H1 (cell line): ENCODE data around the gene PSTK. TPM values are rescaled to one million over a fixed set of nuclear protein-coding genes. Genes with fewer than 3 reads are reported as not detected.

Experiments used
- JUN ChIP-seq: IDR thresholded peaks from 2 replicates; pipeline ENCODE4 v1.6.1; 2011; ENCODE audit warnings: low read depth, mild to moderate bottlenecking, improper control_type of control experiment, low read length
- NANOG ChIP-seq: IDR thresholded peaks from 2 replicates; pipeline ENCODE4 v1.6.1; 2011; ENCODE audit warnings: low read length, low read depth, mild to moderate bottlenecking, inconsistent platforms; ENCODE audit not compliant: insufficient read depth, poor library complexity, severe bottlenecking
- SP2 ChIP-seq: IDR thresholded peaks from 2 replicates; pipeline ENCODE4 v1.6.1; 2012; ENCODE audit warnings: mild to moderate bottlenecking, low read length, inconsistent platforms
- SP4 ChIP-seq: IDR thresholded peaks from 2 replicates; pipeline ENCODE4 v1.6.1; 2012; ENCODE audit warnings: low read length, inconsistent platforms
- TAF7 ChIP-seq: optimal IDR thresholded peaks from 2 replicates; pipeline ENCODE3; 2011; ENCODE audit warnings: low read depth, mild to moderate bottlenecking, inconsistent platforms, low read length, moderate library complexity, borderline replicate concordance
- polyA plus RNA-seq, 7 experiments: library from polyadenylated mRNA; depleted of rRNA in 3 of 7; stranded (reverse) in 5 of 7; unstranded in 2 of 7; fragments of >200 nt in 5 of 7; fragments of 200-250 nt in 2 of 7; gene quantifications; 1 replicate in 5 of 7; 2 replicates in 1 of 7; 4 replicates in 1 of 7; pipeline versions ENCODE4 v1.2.1 to v1.2.3, GENCODE V29; 2011 to 2013; ENCODE audit warnings: missing spikeins in 2 of 7, mixed read lengths in 2 of 7
- total RNA-seq: library from RNA; stranded (reverse); fragmentation: NEBNext Ultra II Directional; extraction: Animal tissue kit (Norgen Biotek cat#: 25700); gene quantifications from 2 replicates; pipeline ENCODE4 v1.2.1, GENCODE V29; 2021
- TF ChIP-seq, protein P1 (sequence below): fragments of 300-600 bp; sonication (generic); IDR thresholded peaks from 2 replicates; pipeline ENCODE4 v1.7.1; 2012; ENCODE audit warnings: low read length, moderate library complexity, mild to moderate bottlenecking, inconsistent platforms; ENCODE audit not compliant: insufficient replicate concordance

The PSTK gene
- total and polyA plus RNA-seq, 2 of the 8 experiments (the other 6 are each of a cell fraction or from before 2014, with no cell fraction given): 4.4 to 6.6 TPM

DNA sequence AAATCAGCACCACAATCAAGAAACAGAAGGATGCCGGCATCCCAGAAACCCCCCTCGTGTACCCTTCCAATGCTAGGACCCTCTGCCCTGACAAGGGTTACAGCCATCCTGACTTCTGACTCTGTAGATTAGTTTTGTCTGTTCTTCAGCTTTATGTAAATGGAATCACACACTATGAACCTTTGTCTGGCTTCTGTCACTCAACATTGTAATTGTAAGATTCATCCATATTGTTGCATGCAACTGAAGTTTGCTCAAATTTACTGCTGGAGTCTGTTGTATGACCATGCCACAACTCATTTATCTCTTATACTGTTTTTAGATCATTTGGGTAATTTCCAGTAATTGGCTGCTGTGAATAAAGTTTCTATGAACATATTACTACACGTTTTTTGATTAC is 20.0 kb downstream of the PSTK start (continued):
- TF ChIP-seq, protein P1, sequence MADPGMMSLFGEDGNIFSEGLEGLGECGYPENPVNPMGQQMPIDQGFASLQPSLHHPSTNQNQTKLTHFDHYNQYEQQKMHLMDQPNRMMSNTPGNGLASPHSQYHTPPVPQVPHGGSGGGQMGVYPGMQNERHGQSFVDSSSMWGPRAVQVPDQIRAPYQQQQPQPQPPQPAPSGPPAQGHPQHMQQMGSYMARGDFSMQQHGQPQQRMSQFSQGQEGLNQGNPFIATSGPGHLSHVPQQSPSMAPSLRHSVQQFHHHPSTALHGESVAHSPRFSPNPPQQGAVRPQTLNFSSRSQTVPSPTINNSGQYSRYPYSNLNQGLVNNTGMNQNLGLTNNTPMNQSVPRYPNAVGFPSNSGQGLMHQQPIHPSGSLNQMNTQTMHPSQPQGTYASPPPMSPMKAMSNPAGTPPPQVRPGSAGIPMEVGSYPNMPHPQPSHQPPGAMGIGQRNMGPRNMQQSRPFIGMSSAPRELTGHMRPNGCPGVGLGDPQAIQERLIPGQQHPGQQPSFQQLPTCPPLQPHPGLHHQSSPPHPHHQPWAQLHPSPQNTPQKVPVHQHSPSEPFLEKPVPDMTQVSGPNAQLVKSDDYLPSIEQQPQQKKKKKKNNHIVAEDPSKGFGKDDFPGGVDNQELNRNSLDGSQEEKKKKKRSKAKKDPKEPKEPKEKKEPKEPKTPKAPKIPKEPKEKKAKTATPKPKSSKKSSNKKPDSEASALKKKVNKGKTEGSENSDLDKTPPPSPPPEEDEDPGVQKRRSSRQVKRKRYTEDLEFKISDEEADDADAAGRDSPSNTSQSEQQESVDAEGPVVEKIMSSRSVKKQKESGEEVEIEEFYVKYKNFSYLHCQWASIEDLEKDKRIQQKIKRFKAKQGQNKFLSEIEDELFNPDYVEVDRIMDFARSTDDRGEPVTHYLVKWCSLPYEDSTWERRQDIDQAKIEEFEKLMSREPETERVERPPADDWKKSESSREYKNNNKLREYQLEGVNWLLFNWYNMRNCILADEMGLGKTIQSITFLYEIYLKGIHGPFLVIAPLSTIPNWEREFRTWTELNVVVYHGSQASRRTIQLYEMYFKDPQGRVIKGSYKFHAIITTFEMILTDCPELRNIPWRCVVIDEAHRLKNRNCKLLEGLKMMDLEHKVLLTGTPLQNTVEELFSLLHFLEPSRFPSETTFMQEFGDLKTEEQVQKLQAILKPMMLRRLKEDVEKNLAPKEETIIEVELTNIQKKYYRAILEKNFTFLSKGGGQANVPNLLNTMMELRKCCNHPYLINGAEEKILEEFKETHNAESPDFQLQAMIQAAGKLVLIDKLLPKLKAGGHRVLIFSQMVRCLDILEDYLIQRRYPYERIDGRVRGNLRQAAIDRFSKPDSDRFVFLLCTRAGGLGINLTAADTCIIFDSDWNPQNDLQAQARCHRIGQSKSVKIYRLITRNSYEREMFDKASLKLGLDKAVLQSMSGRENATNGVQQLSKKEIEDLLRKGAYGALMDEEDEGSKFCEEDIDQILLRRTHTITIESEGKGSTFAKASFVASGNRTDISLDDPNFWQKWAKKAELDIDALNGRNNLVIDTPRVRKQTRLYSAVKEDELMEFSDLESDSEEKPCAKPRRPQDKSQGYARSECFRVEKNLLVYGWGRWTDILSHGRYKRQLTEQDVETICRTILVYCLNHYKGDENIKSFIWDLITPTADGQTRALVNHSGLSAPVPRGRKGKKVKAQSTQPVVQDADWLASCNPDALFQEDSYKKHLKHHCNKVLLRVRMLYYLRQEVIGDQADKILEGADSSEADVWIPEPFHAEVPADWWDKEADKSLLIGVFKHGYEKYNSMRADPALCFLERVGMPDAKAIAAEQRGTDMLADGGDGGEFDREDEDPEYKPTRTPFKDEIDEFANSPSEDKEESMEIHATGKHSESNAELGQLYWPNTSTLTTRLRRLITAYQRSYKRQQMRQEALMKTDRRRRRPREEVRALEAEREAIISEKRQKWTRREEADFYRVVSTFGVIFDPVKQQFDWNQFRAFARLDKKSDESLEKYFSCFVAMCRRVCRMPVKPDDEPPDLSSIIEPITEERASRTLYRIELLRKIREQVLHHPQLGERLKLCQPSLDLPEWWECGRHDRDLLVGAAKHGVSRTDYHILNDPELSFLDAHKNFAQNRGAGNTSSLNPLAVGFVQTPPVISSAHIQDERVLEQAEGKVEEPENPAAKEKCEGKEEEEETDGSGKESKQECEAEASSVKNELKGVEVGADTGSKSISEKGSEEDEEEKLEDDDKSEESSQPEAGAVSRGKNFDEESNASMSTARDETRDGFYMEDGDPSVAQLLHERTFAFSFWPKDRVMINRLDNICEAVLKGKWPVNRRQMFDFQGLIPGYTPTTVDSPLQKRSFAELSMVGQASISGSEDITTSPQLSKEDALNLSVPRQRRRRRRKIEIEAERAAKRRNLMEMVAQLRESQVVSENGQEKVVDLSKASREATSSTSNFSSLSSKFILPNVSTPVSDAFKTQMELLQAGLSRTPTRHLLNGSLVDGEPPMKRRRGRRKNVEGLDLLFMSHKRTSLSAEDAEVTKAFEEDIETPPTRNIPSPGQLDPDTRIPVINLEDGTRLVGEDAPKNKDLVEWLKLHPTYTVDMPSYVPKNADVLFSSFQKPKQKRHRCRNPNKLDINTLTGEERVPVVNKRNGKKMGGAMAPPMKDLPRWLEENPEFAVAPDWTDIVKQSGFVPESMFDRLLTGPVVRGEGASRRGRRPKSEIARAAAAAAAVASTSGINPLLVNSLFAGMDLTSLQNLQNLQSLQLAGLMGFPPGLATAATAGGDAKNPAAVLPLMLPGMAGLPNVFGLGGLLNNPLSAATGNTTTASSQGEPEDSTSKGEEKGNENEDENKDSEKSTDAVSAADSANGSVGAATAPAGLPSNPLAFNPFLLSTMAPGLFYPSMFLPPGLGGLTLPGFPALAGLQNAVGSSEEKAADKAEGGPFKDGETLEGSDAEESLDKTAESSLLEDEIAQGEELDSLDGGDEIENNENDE: no peak
- no peak for TF ChIP-seq TAF7
- TF ChIP-seq SP4: no peak
- no peak for TF ChIP-seq SP2
- TF ChIP-seq NANOG: no peak
- TF ChIP-seq JUN: no peak
